Measurements from ENCODE around the gene ATG101.

ATG101 gene

GRCh38 chr12:52058631-52059361 is 11.0 kb upstream of the ATG101 start:
- DNase-seq, result no peak

- no peak for DNase-seq
These were observed 9.9 kb upstream of the ATG101 start for GRCh38 chr12:52059582-52060497.

GRCh38 chr12:52060498-52061177 is 9.1 kb upstream of the ATG101 start:
- DNase-seq, result no peak

DNA sequence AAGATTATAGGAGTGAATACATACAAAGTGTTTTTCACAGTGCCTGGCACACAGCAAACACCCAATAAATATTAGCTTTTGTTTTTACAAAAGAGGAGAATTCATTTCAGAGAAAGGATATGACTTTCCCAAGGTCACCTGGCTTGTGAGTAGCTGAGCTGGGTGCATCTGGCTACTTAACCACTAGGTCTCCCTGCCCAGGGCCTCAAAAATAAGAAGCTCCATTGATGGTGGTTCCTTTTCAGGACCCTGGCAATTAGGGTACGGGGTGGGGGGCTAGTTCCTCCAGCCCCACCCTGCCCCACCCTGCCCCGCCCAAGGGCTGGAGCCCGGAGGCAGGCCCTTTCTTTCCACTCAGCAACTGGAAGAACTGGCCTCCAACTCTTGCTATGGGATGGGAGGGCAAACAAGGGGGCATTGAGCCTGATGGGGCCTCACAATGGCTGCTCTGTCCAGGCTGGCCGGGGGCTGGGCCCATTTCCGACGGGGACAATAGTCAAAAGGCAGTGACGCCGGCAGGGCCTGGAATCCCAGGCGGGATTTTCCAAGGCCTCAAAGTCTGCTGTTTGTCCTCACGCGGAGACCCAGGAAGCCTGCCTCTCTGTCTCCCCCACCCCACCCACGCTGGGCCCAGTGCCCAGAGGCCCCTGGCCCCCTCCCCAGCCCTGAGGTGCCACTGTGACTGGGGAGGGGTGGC is 8.2 kb upstream of the ATG101 start:
- DNase-seq, result no peak

GRCh38 chr12:52062167-52063081 is 7.4 kb upstream of the ATG101 start:
- no peak for DNase-seq

DNA sequence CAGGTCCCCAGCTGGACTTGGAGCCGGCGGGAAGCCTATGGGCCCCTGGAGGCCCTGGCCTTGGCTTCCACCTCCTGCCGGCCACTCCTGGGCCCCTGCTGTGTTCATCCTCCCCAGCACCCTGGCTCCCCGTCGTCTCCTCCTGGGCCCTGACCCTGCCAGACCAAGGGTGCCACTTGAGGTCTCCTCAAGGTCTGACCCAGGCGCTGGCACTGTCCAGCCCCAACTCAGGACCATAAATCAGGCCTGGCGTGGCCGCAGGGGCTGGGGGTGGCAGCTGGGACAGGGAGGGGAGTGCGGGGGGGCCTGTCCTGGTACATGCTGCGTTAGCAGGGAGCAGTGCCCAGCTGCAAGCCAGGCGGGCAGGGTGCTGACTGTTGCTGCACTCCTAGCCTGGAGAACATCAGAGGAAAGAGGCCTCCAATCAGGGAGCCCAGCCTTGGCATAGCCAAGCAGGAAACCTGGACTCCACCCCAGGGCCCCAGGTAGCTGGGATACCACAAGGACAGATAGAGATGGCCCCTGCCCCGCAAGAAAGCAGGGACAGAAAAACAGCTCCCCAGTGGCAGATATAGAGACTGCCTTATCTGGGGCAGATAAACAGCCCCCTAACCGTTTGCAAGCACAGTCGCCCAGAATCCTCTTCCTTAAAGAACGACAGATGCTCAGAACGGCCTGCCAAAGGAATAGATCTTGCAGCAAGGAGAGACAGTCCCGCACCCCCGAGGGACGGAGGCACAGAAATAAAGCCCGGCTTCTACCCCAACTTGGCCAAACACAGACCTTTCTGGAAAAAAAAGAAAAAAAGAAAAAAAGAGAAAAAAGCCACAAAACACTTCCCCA is 6.5 kb upstream of the ATG101 start:
- DNase-seq, result no peak

- peak; percentile 47 for DNase-seq
These were observed 5.7 kb upstream of the ATG101 start for GRCh38 chr12:52063981-52064649.

DNA sequence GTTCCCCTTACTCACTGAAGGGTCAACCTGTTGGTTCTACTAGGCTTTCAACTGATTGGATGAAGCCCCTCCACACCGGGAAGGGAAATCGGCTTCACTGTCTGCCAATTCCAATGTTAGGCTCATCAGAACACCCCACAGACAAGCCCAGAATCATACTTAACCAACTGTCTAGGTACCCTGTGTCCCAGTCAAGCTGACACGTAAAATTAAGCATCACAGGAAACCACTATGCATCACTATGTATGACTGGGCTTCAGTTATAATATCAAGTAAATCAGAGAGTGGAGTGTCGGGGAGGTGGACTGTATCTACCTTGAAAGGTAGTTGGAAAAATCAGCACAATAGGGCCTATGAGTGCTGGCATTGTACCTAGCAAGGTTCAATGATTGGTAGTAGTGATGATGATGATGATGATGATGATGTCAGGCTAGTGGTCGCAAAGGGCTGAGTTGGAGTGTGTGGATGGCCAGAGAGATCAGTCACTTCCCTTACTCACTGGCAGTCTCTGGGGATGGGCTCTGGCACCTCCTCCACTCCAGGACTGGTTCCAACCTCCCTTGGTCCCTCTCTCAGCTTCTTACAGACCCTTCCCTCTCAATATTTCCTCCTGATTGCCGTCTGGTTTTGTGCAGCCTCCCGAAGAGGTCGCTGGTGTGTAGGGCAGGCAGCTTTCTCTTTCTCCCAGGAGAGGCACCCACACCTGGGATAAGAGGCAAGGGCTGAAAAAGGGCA is 3.3 kb upstream of the ATG101 start:
- DNase-seq, result no peak

DNA sequence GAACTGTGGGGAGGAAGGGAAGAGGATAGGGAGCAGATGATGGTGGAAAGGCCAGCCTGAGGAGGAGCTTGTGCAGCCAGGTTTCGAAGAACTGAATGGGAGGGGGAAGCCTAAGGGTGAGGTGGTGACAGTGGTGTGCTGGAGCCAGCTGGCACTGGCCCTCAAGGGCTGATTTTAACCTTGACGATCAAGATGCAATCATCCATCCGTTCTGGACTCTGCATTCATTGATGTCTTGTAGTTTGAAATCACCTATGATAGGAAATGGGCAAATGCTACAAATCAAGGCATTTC is 2.8 kb upstream of the ATG101 start:
- DNase-seq, result no peak

DNA sequence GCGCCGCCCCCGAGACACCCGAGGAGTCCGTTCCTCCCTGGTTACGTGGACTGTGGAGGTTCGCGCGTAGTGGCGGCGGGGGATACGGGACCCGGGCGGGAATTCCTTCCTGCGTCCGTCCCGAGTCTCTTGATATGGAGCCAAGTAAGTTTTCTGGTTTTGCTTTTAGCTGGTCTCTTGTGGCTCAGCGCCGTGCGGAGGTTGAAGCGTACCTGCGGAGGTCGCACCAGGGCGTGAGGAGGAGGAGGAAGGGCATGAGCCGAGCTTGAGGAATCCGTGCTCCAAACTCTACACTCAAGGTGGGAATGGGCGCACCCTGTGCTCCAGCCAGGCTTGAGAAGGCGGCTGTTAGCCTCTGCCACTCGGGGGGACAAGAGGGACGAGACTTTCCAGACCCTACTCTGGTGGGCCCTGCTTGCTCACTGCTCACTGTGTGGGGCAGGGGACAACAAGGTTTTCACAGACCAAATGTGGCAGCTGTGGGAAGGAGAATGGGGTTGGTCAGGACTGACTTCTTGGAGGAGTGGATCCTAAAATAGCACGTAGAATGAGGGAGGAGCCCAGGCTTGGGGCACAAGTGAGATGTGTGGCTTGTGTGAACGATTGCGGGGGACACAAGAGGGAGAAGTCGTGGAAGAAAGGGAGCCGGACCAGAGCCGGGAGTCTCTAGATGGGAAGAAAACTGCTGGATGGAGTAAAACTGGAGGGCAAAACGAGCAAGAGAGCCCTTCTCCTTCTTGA is 577 bp downstream of the ATG101 start:
- DNase-seq, result no peak

- DNase-seq, result peak; percentile 83
These were observed 4.0 kb downstream of the ATG101 start for GRCh38 chr12:52073531-52074381.

- DNase-seq, result no peak
These were observed 5.4 kb downstream of the ATG101 start for GRCh38 chr12:52074971-52075724.

DNA sequence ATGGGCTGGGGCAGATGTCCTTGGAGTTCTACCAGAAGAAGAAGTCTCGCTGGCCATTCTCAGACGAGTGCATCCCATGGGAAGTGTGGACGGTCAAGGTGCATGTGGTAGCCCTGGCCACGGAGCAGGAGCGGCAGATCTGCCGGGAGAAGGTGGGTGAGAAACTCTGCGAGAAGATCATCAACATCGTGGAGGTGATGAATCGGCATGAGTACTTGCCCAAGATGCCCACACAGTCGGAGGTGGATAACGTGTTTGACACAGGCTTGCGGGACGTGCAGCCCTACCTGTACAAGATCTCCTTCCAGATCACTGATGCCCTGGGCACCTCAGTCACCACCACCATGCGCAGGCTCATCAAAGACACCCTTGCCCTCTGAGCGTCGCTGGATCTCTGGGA is 7.0 kb downstream of the ATG101 start:
- DNase-seq, result no peak

- no peak for DNase-seq
These were observed 8.5 kb downstream of the ATG101 start for GRCh38 chr12:52078276-52078675.

- DNase-seq, result no peak
These were observed 10.0 kb downstream of the ATG101 start, which contains the start of gene SMIM41 for GRCh38 chr12:52079576-52080402. TSS of gene SMIM41 (plus strand) at chr12:52079704. CDS start at chr12:52079780, 76 bp downstream.
